VCaP (cell line): ENCODE measurements around the gene CHD6.

Source experiments
- H3K27ac ChIP-seq: fragments of 450-650 bp; 2 replicates; pipeline ENCODE4 v1.5.1; 2017
- CTCF ChIP-seq: fragments of 450-650 bp; conservative IDR thresholded peaks from 2 replicates; pipeline ENCODE4 v1.5.1; 2017; ENCODE audit warnings: mild to moderate bottlenecking, moderate library complexity

The CHD6 gene

GRCh38 chr20:41422953-41423352, 195.2 kb downstream of the CHD6 start:
- no peak for TF ChIP-seq CTCF
- no peak overlapping the region for H3K27ac ChIP-seq

GRCh38 chr20:41418739-41419293, 199.4 kb downstream of the CHD6 start:
- TF ChIP-seq CTCF, result no peak

GRCh38 chr20:41418031-41418430, 200.1 kb downstream of the CHD6 start:
- TF ChIP-seq CTCF, result no peak
- H3K27ac ChIP-seq, result no peak overlapping the region

More at GRCh38 chr20:41418739-41419293, 199.4 kb downstream of the CHD6 start:
- H3K27ac ChIP-seq, result no peak overlapping the region

GRCh38 chr20:41415191-41415590, 203.0 kb downstream of the CHD6 start:
- no peak for TF ChIP-seq CTCF
- no peak overlapping the region for H3K27ac ChIP-seq

- no peak for TF ChIP-seq CTCF
Measured at GRCh38 chr20:41413169-41413568, 205.0 kb downstream of the CHD6 start.

GRCh38 chr20:41412324-41413120, 205.7 kb downstream of the CHD6 start:
- H3K27ac ChIP-seq, result peak overlapping the region; percentile 32
- TF ChIP-seq CTCF, result no peak

More at GRCh38 chr20:41413169-41413568, 205.0 kb downstream of the CHD6 start:
- H3K27ac ChIP-seq, result peak overlapping the region; percentile 32

GRCh38 chr20:41411391-41411847, 206.8 kb downstream of the CHD6 start:
- peak; percentile 63 for TF ChIP-seq CTCF

More at GRCh38 chr20:41411391-41411847, 206.8 kb downstream of the CHD6 start:
- H3K27ac ChIP-seq, result peak overlapping the region; percentile 32; the same call in 1 of the 2 replicates
